Stimulated activated CD8-positive, alpha-beta memory T cell treated with anti-CD3 and anti-CD28 coated beads, Interleukin-12 subunit alpha, Interleukin-12 subunit beta, amount 100 ng/mL, for 1 hour (primary cell): ENCODE measurements around the gene DYNC1I1.

ENCODE experiments used
- DNase-seq: peaks from one replicate; pipeline ENCODE4 v3.0.0-alpha.2; 2020; ENCODE audit warnings: low read depth

The DYNC1I1 gene

GRCh38 chr7:96026010-96026409 lies 253.7 kb downstream of the DYNC1I1 start:
- DNase-seq = no peak

- DNase-seq = no peak
Observed at GRCh38 chr7:96026611-96027010, 254.3 kb downstream of the DYNC1I1 start.

- DNase-seq = no peak
Observed at GRCh38 chr7:96028729-96029128, 256.4 kb downstream of the DYNC1I1 start.

GRCh38 chr7:96033009-96033598 lies 260.8 kb downstream of the DYNC1I1 start:
- no peak for DNase-seq

- DNase-seq = no peak
Observed at GRCh38 chr7:96034940-96035727, 262.8 kb downstream of the DYNC1I1 start.

- DNase-seq = no peak
Observed at GRCh38 chr7:96040250-96040772, 268.0 kb downstream of the DYNC1I1 start.

- no peak for DNase-seq
Observed at GRCh38 chr7:96041171-96041570, 268.8 kb downstream of the DYNC1I1 start.

- no peak for DNase-seq
Observed at GRCh38 chr7:96045181-96045580, 272.8 kb downstream of the DYNC1I1 start.

GRCh38 chr7:96045919-96046318 lies 273.6 kb downstream of the DYNC1I1 start:
- no peak for DNase-seq

GRCh38 chr7:96052289-96052688 lies 279.9 kb downstream of the DYNC1I1 start:
- no peak for DNase-seq

- no peak for DNase-seq
Observed at GRCh38 chr7:96052860-96053470, 280.6 kb downstream of the DYNC1I1 start.

GRCh38 chr7:96055717-96056116 lies 283.4 kb downstream of the DYNC1I1 start:
- DNase-seq = no peak

GRCh38 chr7:96059075-96059474 lies 286.7 kb downstream of the DYNC1I1 start:
- DNase-seq = no peak

GRCh38 chr7:96061009-96061408 lies 288.7 kb downstream of the DYNC1I1 start:
- DNase-seq = no peak

- no peak for DNase-seq
Observed at GRCh38 chr7:96061844-96062243, 289.5 kb downstream of the DYNC1I1 start.

- no peak for DNase-seq
Observed at GRCh38 chr7:96067321-96067720, 295.0 kb downstream of the DYNC1I1 start.

- no peak for DNase-seq
Observed at GRCh38 chr7:96069401-96069800, 297.0 kb downstream of the DYNC1I1 start.

GRCh38 chr7:96074871-96075270 lies 302.5 kb downstream of the DYNC1I1 start:
- no peak for DNase-seq

- DNase-seq = peak; percentile 20
Observed at GRCh38 chr7:96075510-96076349, 303.4 kb downstream of the DYNC1I1 start.

GRCh38 chr7:96076350-96076707 lies 304.0 kb downstream of the DYNC1I1 start:
- DNase-seq = no peak

- no peak for DNase-seq
Observed at GRCh38 chr7:96080027-96080426, 307.7 kb downstream of the DYNC1I1 start.

- no peak for DNase-seq
Observed at GRCh38 chr7:96084881-96085553, 312.7 kb downstream of the DYNC1I1 start.
